ENCODE measurements around the gene THY1.
"Not testable (repeated sequence)": the region's sequence is repeated elsewhere in the genome, so short reads cannot be mapped to it uniquely, and the experiment has no call there.

The THY1 gene

DNA sequence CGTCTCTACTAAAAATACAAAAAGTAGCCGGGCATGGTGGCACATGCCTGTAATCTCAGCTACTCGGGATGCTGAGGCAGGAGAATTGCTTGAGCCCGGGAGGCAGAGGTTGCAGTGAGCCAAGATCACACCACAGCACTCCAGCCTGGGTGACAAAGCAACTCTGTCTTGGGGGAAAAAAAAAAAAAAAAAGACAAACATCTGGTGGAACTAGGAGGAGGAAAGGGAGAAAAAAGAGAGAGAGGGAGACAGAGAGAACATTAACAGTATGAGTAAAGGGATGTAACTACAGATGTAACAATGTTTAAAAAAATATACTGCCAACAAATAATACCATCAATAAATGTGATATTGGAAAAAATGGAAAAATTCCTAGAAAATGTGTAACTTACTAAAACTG is 32.3 kb upstream of the THY1 start:
- not testable (repeated sequence) for H3K9ac ChIP-seq (ENCODE audit: low read depth, low read length)

GRCh38 chr11:119453881-119454280 is 30.9 kb upstream of the THY1 start:
- Histone ChIP-seq H3K9ac (ENCODE audit: low read depth, low read length) (no peak overlapping the region), H3K4me3 (ENCODE audit: low read depth, low read length) (no peak overlapping the region), H3K36me3 (ENCODE audit: control insufficient read depth, insufficient read depth, low read length) (no peaks in the 10 kb centered on the region), H3K9me3 (ENCODE audit: control insufficient read depth, insufficient read depth, low read length) (no peaks in the 10 kb centered on the region), H3K4me1 (ENCODE audit: control insufficient read depth, insufficient read depth, low read length) (no peaks in the 10 kb centered on the region), H3K27me3 (ENCODE audit: control insufficient read depth, insufficient read depth, low read length) (no peaks in the 10 kb centered on the region)

More for the DNA sequence above, 32.3 kb upstream of the THY1 start:
- not testable (repeated sequence) for H3K36me3 ChIP-seq (ENCODE audit: control insufficient read depth, insufficient read depth, low read length); H3K4me3 ChIP-seq (ENCODE audit: low read depth, low read length); H3K4me1 ChIP-seq (ENCODE audit: control insufficient read depth, insufficient read depth, low read length); H3K9me3 ChIP-seq (ENCODE audit: control insufficient read depth, insufficient read depth, low read length); H3K27me3 ChIP-seq (ENCODE audit: control insufficient read depth, insufficient read depth, low read length)

- H3K27me3 ChIP-seq (ENCODE audit: control insufficient read depth, insufficient read depth, low read length), result no peaks in the 10 kb centered on the region
These were observed 27.8 kb upstream of the THY1 start for GRCh38 chr11:119450590-119451326.

GRCh38 chr11:119449498-119449897 is 26.5 kb upstream of the THY1 start:
- Histone ChIP-seq H3K9me3 (ENCODE audit: control insufficient read depth, insufficient read depth, low read length) (no peaks in the 10 kb centered on the region), H3K4me1 (ENCODE audit: control insufficient read depth, insufficient read depth, low read length) (no peaks in the 10 kb centered on the region), H3K27me3 (ENCODE audit: control insufficient read depth, insufficient read depth, low read length) (no peaks in the 10 kb centered on the region), H3K4me3 (ENCODE audit: low read depth, low read length) (no peak overlapping the region), H3K36me3 (ENCODE audit: control insufficient read depth, insufficient read depth, low read length) (no peaks in the 10 kb centered on the region), H3K9ac (ENCODE audit: low read depth, low read length) (no peak overlapping the region)

More at GRCh38 chr11:119450590-119451326, 27.8 kb upstream of the THY1 start:
- Histone ChIP-seq H3K36me3 (ENCODE audit: control insufficient read depth, insufficient read depth, low read length) (no peaks in the 10 kb centered on the region), H3K9me3 (ENCODE audit: control insufficient read depth, insufficient read depth, low read length) (no peaks in the 10 kb centered on the region), H3K9ac (ENCODE audit: low read depth, low read length) (no peak overlapping the region), H3K4me3 (ENCODE audit: low read depth, low read length) (no peak overlapping the region), H3K4me1 (ENCODE audit: control insufficient read depth, insufficient read depth, low read length) (no peaks in the 10 kb centered on the region)

DNA sequence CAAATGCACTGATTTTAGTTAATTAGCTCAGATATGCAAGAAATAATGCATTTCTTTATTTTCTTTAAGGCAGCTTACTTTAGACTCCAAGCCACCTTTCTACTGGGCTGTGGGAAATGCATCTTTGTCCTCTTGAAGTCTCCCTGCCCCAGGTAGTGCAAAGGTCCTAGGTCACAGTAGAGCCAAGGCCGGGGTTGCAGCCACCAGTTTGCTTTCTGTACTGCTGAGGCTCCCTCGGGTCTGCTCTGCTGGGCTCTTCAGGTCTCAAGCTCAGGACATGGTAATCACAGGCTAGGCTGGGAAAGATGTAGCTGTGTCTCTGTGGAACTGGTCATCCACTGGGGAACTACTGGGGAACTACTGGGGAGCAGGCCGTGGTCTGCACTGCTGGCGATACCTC is 25.4 kb upstream of the THY1 start:
- no peaks in the 10 kb centered on the region for H3K36me3 ChIP-seq (ENCODE audit: control insufficient read depth, insufficient read depth, low read length)
- H3K4me1 ChIP-seq (ENCODE audit: control insufficient read depth, insufficient read depth, low read length), result no peaks in the 10 kb centered on the region
- H3K9me3 ChIP-seq (ENCODE audit: control insufficient read depth, insufficient read depth, low read length), result no peaks in the 10 kb centered on the region
- no peaks in the 10 kb centered on the region for H3K27me3 ChIP-seq (ENCODE audit: control insufficient read depth, insufficient read depth, low read length)
- H3K4me3 ChIP-seq (ENCODE audit: low read depth, low read length), result no peak overlapping the region
- no peak overlapping the region for H3K9ac ChIP-seq (ENCODE audit: low read depth, low read length)

DNA sequence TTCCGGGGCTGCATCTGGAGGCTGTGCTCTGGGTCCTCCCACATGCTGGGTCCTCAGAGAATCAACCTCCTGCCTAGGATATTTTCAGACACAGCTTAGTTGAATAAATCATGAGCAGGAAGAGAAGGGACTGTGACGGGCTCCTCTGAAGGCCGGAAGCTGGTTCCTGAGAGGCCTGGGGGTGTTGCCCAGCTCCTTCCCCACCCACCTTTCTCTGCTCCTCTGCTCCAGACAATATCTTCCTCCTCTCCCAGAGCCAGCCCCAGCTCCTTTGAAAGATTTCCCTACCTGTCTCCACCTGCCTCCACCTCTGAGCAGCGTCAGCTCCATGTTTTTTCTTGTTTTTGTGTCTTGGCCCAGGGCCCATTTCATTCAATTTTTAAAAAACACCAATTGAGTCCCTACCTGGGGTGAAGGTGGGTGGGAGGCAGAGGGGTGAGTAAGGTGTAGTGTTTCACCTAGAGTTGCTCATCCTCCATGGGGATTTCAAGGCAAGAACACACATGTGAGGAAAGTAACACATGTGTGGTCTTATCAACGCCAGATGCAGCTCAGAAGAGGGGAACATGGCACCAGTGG is 24.8 kb upstream of the THY1 start:
- Histone ChIP-seq H3K27me3 (ENCODE audit: control insufficient read depth, insufficient read depth, low read length) (no peaks in the 10 kb centered on the region), H3K9me3 (ENCODE audit: control insufficient read depth, insufficient read depth, low read length) (no peaks in the 10 kb centered on the region), H3K36me3 (ENCODE audit: control insufficient read depth, insufficient read depth, low read length) (no peaks in the 10 kb centered on the region), H3K4me1 (ENCODE audit: control insufficient read depth, insufficient read depth, low read length) (no peaks in the 10 kb centered on the region), H3K9ac (ENCODE audit: low read depth, low read length) (no peak overlapping the region), H3K4me3 (ENCODE audit: low read depth, low read length) (no peak overlapping the region)

GRCh38 chr11:119446871-119447663 is 24.1 kb upstream of the THY1 start:
- no peaks in the 10 kb centered on the region for H3K4me1 ChIP-seq (ENCODE audit: control insufficient read depth, insufficient read depth, low read length)
- H3K9ac ChIP-seq (ENCODE audit: low read depth, low read length), result no peak overlapping the region
- no peaks in the 10 kb centered on the region for H3K9me3 ChIP-seq (ENCODE audit: control insufficient read depth, insufficient read depth, low read length)
- H3K4me3 ChIP-seq (ENCODE audit: low read depth, low read length), result no peak overlapping the region
- no peaks in the 10 kb centered on the region for H3K27me3 ChIP-seq (ENCODE audit: control insufficient read depth, insufficient read depth, low read length)
- H3K36me3 ChIP-seq (ENCODE audit: control insufficient read depth, insufficient read depth, low read length), result no peaks in the 10 kb centered on the region

- H3K9me3 ChIP-seq (ENCODE audit: control insufficient read depth, insufficient read depth, low read length), result no peaks in the 10 kb centered on the region
- H3K27me3 ChIP-seq (ENCODE audit: control insufficient read depth, insufficient read depth, low read length), result no peaks in the 10 kb centered on the region
- H3K9ac ChIP-seq (ENCODE audit: low read depth, low read length), result no peak overlapping the region
- H3K4me1 ChIP-seq (ENCODE audit: control insufficient read depth, insufficient read depth, low read length), result no peaks in the 10 kb centered on the region
- no peak overlapping the region for H3K4me3 ChIP-seq (ENCODE audit: low read depth, low read length)
- H3K36me3 ChIP-seq (ENCODE audit: control insufficient read depth, insufficient read depth, low read length), result no peaks in the 10 kb centered on the region
These were observed 23.5 kb upstream of the THY1 start for GRCh38 chr11:119446434-119446833.

- Histone ChIP-seq H3K4me3 (ENCODE audit: low read depth, low read length) (no peak overlapping the region), H3K27me3 (ENCODE audit: control insufficient read depth, insufficient read depth, low read length) (no peaks in the 10 kb centered on the region), H3K9me3 (ENCODE audit: control insufficient read depth, insufficient read depth, low read length) (no peaks in the 10 kb centered on the region), H3K9ac (ENCODE audit: low read depth, low read length) (no peak overlapping the region), H3K4me1 (ENCODE audit: control insufficient read depth, insufficient read depth, low read length) (peaks cover 5% of the 10 kb centered on the region), H3K36me3 (ENCODE audit: control insufficient read depth, insufficient read depth, low read length) (no peaks in the 10 kb centered on the region)
These were observed 22.9 kb upstream of the THY1 start for GRCh38 chr11:119445850-119446249.

DNA sequence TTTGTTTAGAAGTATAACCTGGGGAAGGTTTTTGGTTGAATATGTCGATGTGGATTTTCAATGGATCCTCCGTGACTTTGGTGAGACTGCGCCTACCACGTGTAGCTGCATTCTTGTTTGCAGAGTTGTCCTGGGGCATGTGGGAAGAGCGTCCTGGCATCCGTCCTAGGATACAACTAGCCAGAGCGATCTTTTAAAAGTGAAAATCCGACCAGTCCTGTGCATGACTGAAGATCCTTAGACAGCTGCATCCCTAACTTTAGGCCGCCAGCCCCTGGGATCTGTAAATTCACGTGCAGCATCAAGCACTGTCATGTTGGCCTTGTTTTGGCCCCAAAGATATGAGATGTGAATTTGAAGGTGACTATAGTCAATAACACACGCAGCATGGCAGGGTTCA is 22.4 kb upstream of the THY1 start:
- H3K27me3 ChIP-seq (ENCODE audit: control insufficient read depth, insufficient read depth, low read length), result no peaks in the 10 kb centered on the region
- H3K4me3 ChIP-seq (ENCODE audit: low read depth, low read length), result no peak overlapping the region
- no peaks in the 10 kb centered on the region for H3K36me3 ChIP-seq (ENCODE audit: control insufficient read depth, insufficient read depth, low read length)
- H3K9ac ChIP-seq (ENCODE audit: low read depth, low read length), result no peak overlapping the region
- peaks cover 5% of the 10 kb centered on the region for H3K4me1 ChIP-seq (ENCODE audit: control insufficient read depth, insufficient read depth, low read length)
- H3K9me3 ChIP-seq (ENCODE audit: control insufficient read depth, insufficient read depth, low read length), result no peaks in the 10 kb centered on the region

DNA sequence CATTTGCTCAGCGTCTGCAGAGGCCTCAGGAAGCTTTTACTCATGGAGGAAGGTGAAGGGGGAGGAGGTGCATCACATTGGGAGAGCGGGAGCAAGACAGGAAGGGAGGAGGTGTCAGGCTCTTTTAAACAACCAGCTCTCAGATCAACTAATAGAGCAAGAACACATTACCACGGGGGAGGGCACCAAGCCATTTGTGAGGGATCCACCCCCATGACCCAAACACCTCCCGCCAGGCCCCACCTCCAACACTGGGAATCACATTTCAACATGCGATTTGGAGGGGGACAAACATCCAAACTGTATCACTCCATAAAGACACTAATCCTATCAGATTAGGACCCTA is 18.9 kb upstream of the THY1 start:
- no peaks in the 10 kb centered on the region for H3K9me3 ChIP-seq (ENCODE audit: control insufficient read depth, insufficient read depth, low read length)
- no peak overlapping the region for H3K4me3 ChIP-seq (ENCODE audit: low read depth, low read length)
- H3K27me3 ChIP-seq (ENCODE audit: control insufficient read depth, insufficient read depth, low read length), result no peaks in the 10 kb centered on the region
- no peak overlapping the region for H3K9ac ChIP-seq (ENCODE audit: low read depth, low read length)
- no peaks in the 10 kb centered on the region for H3K36me3 ChIP-seq (ENCODE audit: control insufficient read depth, insufficient read depth, low read length)
- H3K4me1 ChIP-seq (ENCODE audit: control insufficient read depth, insufficient read depth, low read length), result peaks cover 5% of the 10 kb centered on the region

DNA sequence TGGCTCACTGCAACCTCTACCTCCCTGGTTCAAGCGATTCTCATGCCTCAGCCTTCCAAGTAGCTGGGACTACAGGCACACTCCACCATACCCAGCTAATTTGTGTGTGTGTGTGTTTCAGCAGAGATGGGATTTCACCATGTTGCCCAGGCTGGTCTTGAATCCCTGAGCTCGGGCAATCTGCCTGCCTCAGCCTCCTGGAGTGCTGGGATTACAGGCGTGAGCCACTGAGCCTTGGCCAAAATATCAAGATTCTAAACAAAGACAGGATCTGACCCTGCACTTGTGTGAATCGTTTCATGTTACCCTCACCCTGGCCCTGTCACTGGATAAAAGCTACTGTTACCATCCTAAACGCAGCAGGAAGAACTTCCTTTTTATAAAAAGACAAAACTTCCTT is 15.6 kb upstream of the THY1 start:
- peaks cover 5% of the 10 kb centered on the region for H3K4me1 ChIP-seq (ENCODE audit: control insufficient read depth, insufficient read depth, low read length)
- H3K27me3 ChIP-seq (ENCODE audit: control insufficient read depth, insufficient read depth, low read length), result no peaks in the 10 kb centered on the region
- no peak overlapping the region for H3K4me3 ChIP-seq (ENCODE audit: low read depth, low read length)
- H3K36me3 ChIP-seq (ENCODE audit: control insufficient read depth, insufficient read depth, low read length), result no peaks in the 10 kb centered on the region
- no peaks in the 10 kb centered on the region for H3K9me3 ChIP-seq (ENCODE audit: control insufficient read depth, insufficient read depth, low read length)
- H3K9ac ChIP-seq (ENCODE audit: low read depth, low read length), result no peak overlapping the region
